Urinary bladder (tissue), 4 donors: ENCODE results near the gene OR2S2. TPM values are rescaled to one million over a fixed set of nuclear protein-coding genes. Genes with fewer than 3 reads are reported as not detected.
"Not testable (repeated sequence)": the region's sequence is repeated elsewhere in the genome, so short reads cannot be mapped to it uniquely, and the experiment has no call there.

Experiments
- DNase-seq: peaks from one replicate; pipeline ENCODE4 v3.0.0-alpha.2; 2015; ENCODE audit errors: extremely low spot score
- H3K27ac ChIP-seq: one replicate; pipeline ENCODE4 v1.5.1; 2013; ENCODE audit warnings: low read depth, mild to moderate bottlenecking, moderate library complexity
- H3K36me3 ChIP-seq: one replicate; pipeline ENCODE4 v1.6.1; 2013; ENCODE audit warnings: mild to moderate bottlenecking, moderate library complexity; ENCODE audit not compliant: insufficient read depth
- H3K4me1 ChIP-seq: one replicate; pipeline ENCODE4 v1.6.1; 2013; ENCODE audit warnings: mild to moderate bottlenecking, moderate library complexity; ENCODE audit not compliant: insufficient read depth
- H3K4me3 ChIP-seq: one replicate; pipeline ENCODE4 v1.5.1; 2013; ENCODE audit warnings: low read depth, low read length
- WGBS: extraction: QIAGEN DNeasy Blood & Tissue Kit; methylation state at CpG from one replicate; pipeline ENCODE4 v1.1.7; 2013; 5-methylcytosine and 5-hydroxymethylcytosine counted together
- polyA plus RNA-seq: library from polyadenylated mRNA; stranded (reverse); fragments of 200-250 nt; gene quantifications from one replicate; pipeline ENCODE4 v1.2.3, GENCODE V29; 2013
- total RNA-seq: library from RNA; depleted of rRNA; stranded (reverse); fragments of >200 nt; gene quantifications from one replicate; pipeline ENCODE4 v1.2.3, GENCODE V29; 2014
- donor health status: healthy with polysubstance abuse.
- donor health status: healthy.

OR2S2 gene, protein sequence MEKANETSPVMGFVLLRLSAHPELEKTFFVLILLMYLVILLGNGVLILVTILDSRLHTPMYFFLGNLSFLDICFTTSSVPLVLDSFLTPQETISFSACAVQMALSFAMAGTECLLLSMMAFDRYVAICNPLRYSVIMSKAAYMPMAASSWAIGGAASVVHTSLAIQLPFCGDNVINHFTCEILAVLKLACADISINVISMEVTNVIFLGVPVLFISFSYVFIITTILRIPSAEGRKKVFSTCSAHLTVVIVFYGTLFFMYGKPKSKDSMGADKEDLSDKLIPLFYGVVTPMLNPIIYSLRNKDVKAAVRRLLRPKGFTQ
- not detected for total RNA-seq
- not detected for polyA plus RNA-seq

DNA sequence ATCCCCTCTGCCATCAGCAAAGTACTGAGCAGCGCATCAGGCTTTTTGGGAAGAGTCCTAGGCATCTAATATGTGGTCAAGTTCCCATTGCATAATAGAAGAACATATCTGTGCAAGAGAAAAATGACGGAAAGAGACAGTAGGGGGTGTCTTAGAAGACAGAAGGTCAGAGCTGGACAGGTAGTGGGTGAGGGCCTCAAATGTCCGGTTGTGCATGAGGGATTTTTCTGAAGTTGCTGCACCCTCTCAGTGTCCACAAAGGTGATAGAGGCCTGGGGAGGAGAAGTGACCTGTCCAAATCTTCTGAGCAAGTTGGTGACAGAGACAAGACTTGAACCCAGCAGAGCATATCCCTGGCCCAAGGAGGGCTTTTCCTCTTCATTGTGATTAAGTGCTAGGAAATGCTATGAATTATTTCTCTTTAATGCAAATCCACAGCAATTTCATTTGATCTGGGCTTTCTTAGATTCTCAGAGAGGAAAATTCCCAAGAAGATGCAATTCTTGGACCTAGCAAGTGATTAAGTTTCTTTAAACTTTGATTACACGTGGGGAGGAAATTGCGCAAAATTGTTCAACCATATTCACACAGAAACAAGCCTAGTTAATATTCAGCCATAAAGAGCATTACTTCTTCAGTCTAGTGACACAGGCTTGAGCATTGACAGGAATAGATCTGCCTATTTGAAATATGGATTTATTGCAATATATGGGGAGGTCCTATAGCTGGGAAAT lies at the start of gene OR2S2:
TSS of gene OR2S2 (minus strand) at position 51 of the 734 bp plus-strand sequence. CDS start 56 bp downstream, outside the sequence.
- Histone ChIP-seq H3K27ac (no peak within 1 kb of the TSS), H3K36me3 (no peaks in the 10 kb centered on the region), H3K4me1 (no peaks in the 10 kb centered on the region), H3K4me3 (no peak within 1 kb of the TSS)
- WGBS, result 85% methylated on average over 5 of the region's 5 CpGs
- DNase-seq, result no peak

DNA sequence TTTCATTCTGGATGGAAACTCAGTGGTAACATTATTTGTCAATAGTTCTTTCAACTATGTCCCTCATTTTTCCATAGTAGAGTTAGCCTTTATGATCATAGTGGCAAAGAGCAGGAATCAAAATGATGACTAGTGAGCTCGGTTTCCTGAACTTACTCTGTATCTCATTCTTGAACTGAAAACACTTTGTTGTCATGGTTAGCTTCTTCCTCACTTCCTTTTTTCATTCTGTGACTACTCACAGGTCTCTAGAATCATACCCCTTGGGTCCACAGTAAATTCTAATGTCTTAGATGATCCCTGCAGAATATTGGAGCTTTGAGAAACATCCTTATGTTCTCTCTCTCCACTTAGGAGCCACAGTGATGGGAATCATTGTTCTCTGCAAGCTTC lies 49.4 kb upstream of the OR2S2 start:
- 69% methylated on average over 1 of the region's 1 CpG for WGBS
- H3K4me3 ChIP-seq, result no peak overlapping the region
- no peak overlapping the region for H3K27ac ChIP-seq
- no peak for DNase-seq
- no peaks in the 10 kb centered on the region for H3K36me3 ChIP-seq
- H3K4me1 ChIP-seq, result no peaks in the 10 kb centered on the region

DNA sequence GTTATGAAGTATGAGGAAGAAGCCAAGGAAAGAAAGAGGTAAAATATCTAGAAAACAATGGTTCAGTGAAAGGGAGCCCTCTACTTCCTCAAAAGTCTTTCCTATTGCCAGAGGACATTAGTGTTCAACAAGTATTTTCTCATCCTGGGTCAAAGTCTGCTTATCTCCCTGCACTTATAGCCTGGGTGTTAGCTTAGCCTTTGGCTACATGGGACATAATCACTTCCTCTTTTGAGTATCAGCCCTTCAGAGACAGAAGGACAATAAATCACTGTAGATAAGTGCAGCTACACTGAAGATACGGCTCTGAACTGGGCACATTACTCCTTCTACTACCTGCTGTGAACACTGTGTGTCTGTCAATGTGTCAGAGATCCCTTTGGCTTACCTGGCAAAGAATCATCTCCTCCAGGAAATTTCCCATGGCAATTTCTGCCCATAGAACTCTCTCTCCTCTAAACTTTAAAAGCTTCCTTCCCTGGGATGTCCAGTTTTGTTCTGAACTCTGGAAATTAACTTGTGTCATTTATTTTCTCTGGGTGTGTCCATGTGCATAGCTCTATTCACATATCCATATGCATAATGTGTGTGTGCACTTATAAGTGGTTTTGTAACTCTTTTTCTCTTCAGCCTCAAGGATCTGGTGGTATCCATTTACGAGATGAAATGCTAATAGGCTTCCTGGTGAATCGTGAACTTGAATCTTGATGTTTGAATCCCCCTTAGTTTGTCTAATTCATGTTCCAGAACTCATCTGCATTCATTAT lies 48.8 kb upstream of the OR2S2 start:
- Histone ChIP-seq H3K36me3 (no peaks in the 10 kb centered on the region), H3K4me3 (no peak overlapping the region), H3K4me1 (no peaks in the 10 kb centered on the region), H3K27ac (no peak overlapping the region)
- no peak for DNase-seq
- WGBS, result 70% methylated on average over 3 of the region's 3 CpGs

DNA sequence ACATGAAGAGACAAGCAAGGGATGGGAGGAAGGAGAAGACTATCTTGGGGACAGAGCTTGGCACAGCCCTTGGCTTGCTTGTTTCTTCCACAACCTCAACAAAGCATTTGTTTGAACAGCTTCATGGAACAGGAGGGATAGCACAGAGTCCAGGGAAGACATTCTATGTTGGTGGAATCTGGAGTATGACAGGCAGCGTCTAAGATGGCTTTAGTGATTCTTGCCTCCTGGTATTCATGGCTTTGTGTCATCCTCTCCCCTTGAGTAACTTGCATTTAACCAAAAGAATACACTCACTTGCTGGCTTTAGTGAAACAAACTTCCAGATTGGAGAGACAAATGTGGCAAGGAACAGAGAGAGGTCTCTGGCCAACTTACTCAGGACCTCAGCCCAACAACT lies 47.9 kb upstream of the OR2S2 start:
- no peak overlapping the region for H3K4me3 ChIP-seq
- no peaks in the 10 kb centered on the region for H3K4me1 ChIP-seq
- no peaks in the 10 kb centered on the region for H3K36me3 ChIP-seq
- H3K27ac ChIP-seq, result no peak overlapping the region
- DNase-seq, result no peak
- WGBS, result 80% methylated on average over 1 of the region's 1 CpG

DNA sequence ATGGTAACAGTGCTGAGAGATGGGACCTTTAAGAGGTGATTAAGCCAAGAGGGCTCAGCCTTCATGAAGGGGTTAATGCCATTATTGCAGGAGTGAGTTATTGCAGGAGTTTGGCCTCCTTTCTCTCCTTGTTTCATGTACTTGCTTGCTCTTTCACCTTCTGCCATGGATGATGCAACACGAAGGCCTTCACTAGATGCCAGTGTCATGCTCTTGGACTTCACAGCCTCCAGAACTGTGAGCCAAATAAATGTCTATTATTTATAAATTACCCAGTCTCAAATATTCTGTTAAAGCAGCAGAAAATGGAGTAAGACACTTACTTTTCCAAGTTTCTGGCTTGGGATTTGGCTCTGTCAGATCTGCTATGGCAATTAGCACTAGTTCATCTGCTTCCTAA lies 40.4 kb upstream of the OR2S2 start:
- 90% methylated on average over 1 of the region's 1 CpG for WGBS
- Histone ChIP-seq H3K4me1 (no peaks in the 10 kb centered on the region), H3K36me3 (no peaks in the 10 kb centered on the region), H3K4me3 (no peak overlapping the region), H3K27ac (no peak overlapping the region)
- DNase-seq, result no peak

DNA sequence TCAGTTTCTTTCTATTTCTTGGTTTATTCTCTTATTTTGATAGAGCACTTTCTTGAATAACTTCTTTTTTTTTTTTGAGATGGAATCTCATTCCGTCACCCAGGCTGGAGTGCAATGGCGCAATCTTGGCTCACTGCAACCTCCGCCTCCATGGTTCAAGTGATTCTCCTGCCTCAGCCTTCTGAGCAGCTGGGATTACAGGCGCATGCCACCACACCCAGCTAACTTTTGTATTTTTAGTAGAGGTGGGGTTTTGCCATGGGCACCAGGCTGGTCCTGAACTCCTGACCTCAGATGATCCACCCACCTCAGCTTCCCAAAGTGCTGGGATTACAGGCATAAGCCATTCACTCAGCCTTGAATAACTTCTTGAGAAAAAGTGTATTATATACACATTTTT lies 39.1 kb upstream of the OR2S2 start:
- H3K27ac ChIP-seq, DNase-seq, H3K36me3 ChIP-seq, H3K4me3 ChIP-seq, H3K4me1 ChIP-seq: not testable (repeated sequence)
- whole genome bisulfite sequencing, result 86% methylated on average over 4 of the region's 4 CpGs

DNA sequence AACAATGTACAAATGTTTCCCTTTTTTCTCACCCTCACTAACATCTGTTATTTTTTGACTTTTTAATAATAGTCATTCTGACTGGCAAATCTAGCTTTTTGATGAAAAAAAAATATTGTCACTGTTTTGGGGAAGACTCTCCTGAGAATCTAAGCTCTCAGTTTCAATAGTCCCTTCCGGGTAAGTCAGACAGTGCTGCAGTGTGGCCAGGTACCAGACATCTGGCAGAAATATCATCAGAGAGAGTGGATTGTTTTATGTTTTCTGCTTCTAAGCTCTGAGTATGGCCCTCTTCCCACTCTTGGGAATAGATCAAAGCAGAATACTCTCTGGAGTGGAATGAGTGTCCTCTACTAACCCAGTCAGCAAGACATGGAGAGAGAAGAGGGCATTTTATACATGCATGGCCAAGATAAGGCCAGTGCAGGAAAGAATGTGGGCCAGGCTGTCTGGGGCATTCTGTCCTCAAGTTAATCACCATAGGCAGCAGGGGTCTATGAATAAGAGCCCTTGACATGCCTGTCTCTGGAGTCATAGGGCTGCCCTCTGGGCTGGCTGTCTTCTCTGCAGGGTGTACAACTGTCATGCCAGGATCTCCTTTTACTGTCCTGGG lies 38.5 kb upstream of the OR2S2 start:
- DNase-seq, result no peak
- no peaks in the 10 kb centered on the region for H3K36me3 ChIP-seq
- H3K4me3 ChIP-seq, result no peak overlapping the region
- no peak overlapping the region for H3K27ac ChIP-seq
- no peaks in the 10 kb centered on the region for H3K4me1 ChIP-seq
- WGBS, result 63% methylated on average over 1 of the region's 1 CpG

DNA sequence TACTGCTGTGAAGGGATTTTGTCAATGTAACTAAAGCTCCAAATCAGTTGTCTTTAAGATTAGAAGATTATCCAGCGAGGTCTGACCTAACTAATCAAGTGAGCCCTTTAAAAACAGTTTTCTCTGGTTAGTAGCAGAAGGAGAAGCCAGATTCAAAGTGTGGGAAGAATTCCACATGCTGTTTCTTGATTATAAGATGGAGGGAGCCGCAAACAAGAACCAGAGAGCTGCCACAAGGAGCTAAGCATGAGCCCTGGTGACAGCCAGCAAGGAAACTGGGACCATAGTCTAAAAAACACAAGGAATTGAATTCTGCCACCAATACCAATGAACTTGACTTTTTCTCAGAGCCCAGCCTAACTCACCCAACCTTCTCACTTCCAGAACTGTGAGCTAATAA lies 37.0 kb upstream of the OR2S2 start:
- no peak for DNase-seq
- H3K4me1 ChIP-seq, result no peaks in the 10 kb centered on the region
- H3K27ac ChIP-seq, result no peak overlapping the region
- H3K36me3 ChIP-seq, result no peaks in the 10 kb centered on the region
- no peak overlapping the region for H3K4me3 ChIP-seq
- 54% methylated on average over 2 of the region's 2 CpGs for WGBS

DNA sequence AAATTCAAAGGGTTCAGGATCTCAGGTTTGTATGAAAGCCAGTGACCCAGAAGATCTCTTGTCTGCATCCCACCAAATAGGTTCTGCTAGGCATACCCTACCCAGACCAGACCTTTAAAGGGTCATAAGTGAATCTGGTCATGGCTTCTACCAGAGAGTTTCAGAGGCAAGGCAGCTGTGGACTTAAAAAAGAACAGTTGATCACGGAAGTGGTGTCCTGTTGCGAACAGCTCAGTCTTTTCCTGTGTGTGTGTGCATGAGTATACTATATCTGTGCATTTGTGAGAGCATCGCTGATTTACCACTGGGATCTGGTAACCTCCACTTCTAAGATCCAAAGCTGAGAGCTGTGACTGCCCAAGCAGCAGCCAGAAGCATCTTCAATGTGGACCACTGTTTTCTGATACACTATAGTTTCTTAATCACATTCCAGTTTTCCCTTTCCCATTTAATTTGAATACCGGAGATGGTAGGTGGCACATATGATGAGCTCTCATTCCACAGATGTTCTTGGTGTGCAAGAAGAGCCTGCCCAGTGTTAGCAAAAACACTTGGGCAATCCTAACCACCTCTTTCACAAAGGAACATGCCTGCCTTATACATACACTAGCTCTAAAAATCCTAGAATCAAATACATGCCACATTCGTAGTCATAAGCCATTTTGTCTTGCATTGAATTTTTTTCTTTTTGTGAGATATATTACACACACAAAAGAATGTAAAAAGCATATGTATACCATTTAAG lies 36.2 kb upstream of the OR2S2 start:
- 55% methylated on average over 5 of the region's 5 CpGs for WGBS
- Histone ChIP-seq H3K27ac (no peak overlapping the region), H3K4me1 (no peaks in the 10 kb centered on the region), H3K36me3 (no peaks in the 10 kb centered on the region), H3K4me3 (no peak overlapping the region)
- DNase-seq, result no peak

DNA sequence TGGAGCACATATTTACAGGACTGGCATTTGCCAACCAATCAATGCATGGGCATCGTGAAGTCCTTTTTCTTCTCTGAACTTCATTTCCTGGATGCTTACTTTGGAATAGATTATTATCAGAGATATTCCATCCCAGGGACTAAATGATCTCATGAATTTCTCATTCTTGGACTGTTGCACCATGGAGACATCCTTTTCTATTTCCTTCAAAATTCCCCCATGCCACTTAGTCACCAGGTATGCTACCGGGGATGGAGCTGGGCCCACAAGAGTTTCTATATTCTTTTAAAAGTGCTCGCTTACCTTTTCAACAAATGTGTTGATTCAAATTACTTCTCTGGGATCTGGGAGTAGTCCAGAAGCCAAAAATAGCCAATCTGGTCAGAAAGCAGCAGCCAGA lies 35.2 kb upstream of the OR2S2 start:
- H3K36me3 ChIP-seq, H3K4me1 ChIP-seq, DNase-seq, H3K4me3 ChIP-seq, H3K27ac ChIP-seq: not testable (repeated sequence)
- WGBS, result 91% methylated on average over 3 of the region's 3 CpGs

DNA sequence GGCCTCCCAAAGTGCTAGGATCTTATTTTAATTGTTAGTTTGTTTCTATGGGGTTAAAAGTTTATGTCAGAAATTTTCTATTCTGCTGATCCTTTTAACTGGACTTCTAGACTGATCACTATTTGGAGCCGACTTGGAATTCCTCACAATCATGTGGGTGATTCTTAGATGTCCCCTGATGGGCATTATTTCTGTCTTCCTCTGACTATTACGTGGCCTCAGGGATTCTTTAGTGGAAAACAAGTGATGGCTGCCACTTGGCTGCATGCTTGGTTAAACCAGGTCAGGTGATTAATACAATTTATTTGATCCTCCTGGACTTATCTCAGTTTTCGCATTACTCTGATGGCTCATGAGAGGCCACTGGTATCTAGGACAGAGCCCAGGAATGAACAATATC lies 32.2 kb upstream of the OR2S2 start:
- WGBS, result 68% methylated on average over 3 of the region's 3 CpGs
- Histone ChIP-seq H3K27ac (no peak overlapping the region), H3K4me3 (no peak overlapping the region), H3K4me1 (no peaks in the 10 kb centered on the region), H3K36me3 (no peaks in the 10 kb centered on the region)
- DNase-seq, result no peak

DNA sequence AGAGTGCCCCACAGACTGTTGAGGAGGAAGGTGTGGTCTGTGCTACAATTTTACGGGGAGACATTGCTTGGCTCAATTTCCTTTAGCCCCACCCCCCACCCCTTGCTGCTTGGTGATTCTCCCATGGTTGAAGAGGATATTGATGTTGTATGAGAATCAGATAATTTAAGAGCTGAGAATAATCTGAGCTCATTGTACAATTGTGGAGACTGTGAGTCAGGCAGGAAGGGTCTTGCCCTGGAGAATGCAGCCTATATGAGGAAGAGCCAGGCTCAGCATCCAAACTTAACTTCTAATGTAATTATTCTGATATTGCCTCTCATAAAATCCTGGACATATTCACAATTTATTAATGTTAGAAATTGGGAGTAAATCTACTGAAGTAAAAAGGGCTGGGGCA lies 26.1 kb upstream of the OR2S2 start:
- 52% methylated on average over 1 of the region's 1 CpG for WGBS
- no peaks in the 10 kb centered on the region for H3K36me3 ChIP-seq

DNA sequence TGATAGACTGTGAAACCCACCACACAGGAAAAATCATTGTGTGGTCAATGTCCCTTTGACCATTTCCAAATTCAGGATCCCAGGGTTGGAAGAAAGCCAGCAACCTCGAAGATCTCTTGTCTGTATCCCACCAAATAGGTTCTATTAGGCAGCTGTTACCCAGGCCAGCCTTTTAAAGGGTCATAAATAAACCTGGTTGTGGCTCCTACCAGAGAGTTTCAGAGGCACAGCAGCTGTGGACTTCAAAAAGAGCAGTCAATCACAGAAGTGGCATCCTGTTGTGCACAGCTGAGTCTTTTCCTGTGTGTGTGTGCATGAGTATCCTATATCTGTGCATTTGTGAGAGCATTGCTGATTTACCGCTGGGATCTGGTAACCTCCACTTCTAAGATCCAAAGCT lies 23.7 kb upstream of the OR2S2 start:
- no peak for DNase-seq

More for the DNA sequence above, 26.1 kb upstream of the OR2S2 start:
- no peak for DNase-seq
- Histone ChIP-seq H3K27ac (no peak overlapping the region), H3K4me1 (no peaks in the 10 kb centered on the region), H3K4me3 (no peak overlapping the region)

More for the DNA sequence above, 23.7 kb upstream of the OR2S2 start:
- 0% methylated on average over 2 of the region's 2 CpGs for WGBS
- no peaks in the 10 kb centered on the region for H3K36me3 ChIP-seq
- H3K4me3 ChIP-seq, result no peak overlapping the region
- no peaks in the 10 kb centered on the region for H3K4me1 ChIP-seq
- no peak overlapping the region for H3K27ac ChIP-seq
